GM23338 (cell line): ENCODE data around the gene ACAD10.

Source experiments
- CTCF ChIP-seq, 2 experiments: fragments of 200-600 bp in 1 of 2; sonication (generic) in 1 of 2; conservative IDR thresholded peaks; 2 replicates each; pipeline versions ENCODE4 v1.5.1 to v1.6.1; 2016 to 2017; ENCODE audit warnings: antibody characterized with exemption in 2 of 2, low read depth in 2 of 2, mild to moderate bottlenecking in 2 of 2, moderate library complexity in 1 of 2
- EZH2 ChIP-seq: fragments of 200-600 bp; sonication (generic); IDR thresholded peaks from one replicate; pipeline ENCODE4 v1.8.0; 2017; ENCODE audit warnings: antibody characterized with exemption, mild to moderate bottlenecking, low read depth; ENCODE audit not compliant: unreplicated experiment
- EZH2phosphoT487 ChIP-seq: fragments of 200-600 bp; sonication (generic); IDR thresholded peaks from one replicate; pipeline ENCODE4 v1.8.1; 2018; ENCODE audit warnings: antibody characterized with exemption; ENCODE audit not compliant: unreplicated experiment
- POLR2AphosphoS5 ChIP-seq: IDR thresholded peaks from 2 replicates; pipeline ENCODE4 v1.6.1; 2016; ENCODE audit warnings: antibody characterized with exemption, low read depth
- REST ChIP-seq: IDR thresholded peaks from one replicate; pipeline ENCODE4 v1.6.1; 2018; ENCODE audit warnings: antibody characterized with exemption; ENCODE audit not compliant: unreplicated experiment
- STAT1 ChIP-seq: IDR thresholded peaks from one replicate; pipeline ENCODE4 v1.6.1; 2016; ENCODE audit warnings: antibody characterized with exemption; ENCODE audit not compliant: unreplicated experiment
- TF ChIP-seq, protein P1 (sequence below): IDR thresholded peaks from 2 replicates; pipeline ENCODE4 v1.6.1; 2016; ENCODE audit warnings: antibody characterized with exemption

DNA sequence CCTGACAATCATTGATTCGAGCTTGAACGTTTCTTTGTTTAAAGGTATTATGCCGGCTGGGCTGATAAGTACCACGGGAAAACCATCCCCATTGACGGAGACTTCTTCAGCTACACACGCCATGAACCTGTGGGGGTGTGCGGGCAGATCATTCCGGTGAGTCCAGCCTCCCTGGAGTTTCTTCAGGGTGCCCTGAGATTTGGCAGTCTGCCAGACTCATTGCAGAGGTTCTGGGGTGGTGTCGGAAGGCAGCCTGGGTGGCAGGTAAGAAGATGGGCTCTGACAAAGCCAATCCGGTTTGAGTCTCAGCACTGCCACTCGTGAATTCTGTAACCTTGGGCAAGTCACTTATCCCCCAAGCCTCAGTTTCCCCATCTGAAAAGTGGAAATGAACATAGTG lies 103.9 kb downstream of the ACAD10 start:
- TF ChIP-seq CTCF (conservative IDR thresholded peaks at IDR 0.05; ENCODE audit: low read depth in 2 of 2) (no peak), REST (no peak), POLR2AphosphoS5 (no peak), STAT1 (no peak), EZH2 (no peak), EZH2phosphoT487 (no peak)
- TF ChIP-seq, protein P1, sequence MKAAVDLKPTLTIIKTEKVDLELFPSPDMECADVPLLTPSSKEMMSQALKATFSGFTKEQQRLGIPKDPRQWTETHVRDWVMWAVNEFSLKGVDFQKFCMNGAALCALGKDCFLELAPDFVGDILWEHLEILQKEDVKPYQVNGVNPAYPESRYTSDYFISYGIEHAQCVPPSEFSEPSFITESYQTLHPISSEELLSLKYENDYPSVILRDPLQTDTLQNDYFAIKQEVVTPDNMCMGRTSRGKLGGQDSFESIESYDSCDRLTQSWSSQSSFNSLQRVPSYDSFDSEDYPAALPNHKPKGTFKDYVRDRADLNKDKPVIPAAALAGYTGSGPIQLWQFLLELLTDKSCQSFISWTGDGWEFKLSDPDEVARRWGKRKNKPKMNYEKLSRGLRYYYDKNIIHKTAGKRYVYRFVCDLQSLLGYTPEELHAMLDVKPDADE, result no peak
